Endothelial cell of umbilical vein (primary cell): ENCODE measurements around the gene CCDC86. TPM values are rescaled to one million over a fixed set of nuclear protein-coding genes. Genes with fewer than 3 reads are reported as not detected.

Experiments
- BruUV-seq: library from RNA; stranded (reverse); fragments of 400-500 nt; replicated peaks from 2 replicates; lab custom pipeline; 2021; lab: Mats Ljungman, UMichigan
- CTCF ChIA-PET: fragments of 300-600, 350-600 bp; sonication (Branson Sonifier 250); formaldehyde crosslinking; loops from one replicate; lab custom pipeline; 2021; ENCODE audit warnings: antibody characterized with exemption, inconsistent platforms; lab: Charles Lee
- POLR2A ChIA-PET: fragments of 300-600, 350-600 bp; sonication (Branson Sonifier 250); formaldehyde crosslinking; loops from one replicate; lab custom pipeline; 2021; ENCODE audit warnings: antibody characterized with exemption, inconsistent platforms; lab: Charles Lee
- DNase-seq: peaks from one replicate; pipeline ENCODE4 v3.0.0-alpha.2; 2011; ENCODE audit warnings: low read depth, low spot score
- FAIRE-seq: peaks from 2 replicates; lab custom pipeline; 2011; peaks lifted over from hg19 to GRCh38; lab: Jason Lieb, UNC
- H2AFZ ChIP-seq: 2 replicates; pipeline ENCODE4 v1.6.0; 2012; ENCODE audit warnings: low read depth, low read length, control low read depth, inconsistent platforms
- H3K27ac ChIP-seq: 2 replicates; pipeline ENCODE4 v1.5.1; 2011; ENCODE audit warnings: low read depth, mild to moderate bottlenecking, control low read depth, low read length, moderate library complexity; ENCODE audit not compliant: insufficient read depth
- H3K27me3 ChIP-seq, 2 experiments: 2 replicates each; pipeline versions ENCODE4 v1.6.0 to v1.6.1; 2011; ENCODE audit warnings: low read length in 2 of 2, mixed read lengths in 1 of 2; ENCODE audit not compliant: control insufficient read depth in 2 of 2, insufficient read depth in 2 of 2
- H3K36me3 ChIP-seq, 2 experiments: 2 replicates in 1 of 2; 3 replicates in 1 of 2; pipeline ENCODE4 v1.5.1; 2011; ENCODE audit warnings: low read length in 2 of 2, mild to moderate bottlenecking in 1 of 2, moderate library complexity in 1 of 2; ENCODE audit not compliant: control insufficient read depth in 2 of 2, insufficient read depth in 2 of 2; ENCODE audit errors: extremely low read depth in 1 of 2
- H3K4me1 ChIP-seq: 3 replicates; pipeline ENCODE4 v1.5.1; 2011; ENCODE audit warnings: mild to moderate bottlenecking, low read length; ENCODE audit not compliant: control insufficient read depth, insufficient read depth; ENCODE audit errors: extremely low read depth
- H3K4me2 ChIP-seq: 2 replicates; pipeline ENCODE4 v1.6.1; 2011; ENCODE audit warnings: low read length, control low read depth, mixed read lengths; ENCODE audit not compliant: insufficient read depth
- H3K4me3 ChIP-seq, 3 experiments: fragments of 200-600 bp in 1 of 3; sonication (generic), shearing (Covaris generic) in 1 of 3; replicated peaks in 1 of 3; 2 replicates each; pipeline ENCODE4 v1.5.1; 2011 to 2016; ENCODE audit warnings: control low read depth in 3 of 3, low read length in 3 of 3, mild to moderate bottlenecking in 2 of 3, inconsistent platforms in 1 of 3, low read depth in 1 of 3, moderate library complexity in 1 of 3; ENCODE audit not compliant: insufficient read depth in 1 of 3
- H3K79me2 ChIP-seq: 2 replicates; pipeline ENCODE4 v1.6.0; 2012; ENCODE audit warnings: low read length, inconsistent platforms; ENCODE audit not compliant: control insufficient read depth, insufficient read depth
- H3K9ac ChIP-seq: replicated peaks from 2 replicates; pipeline ENCODE3; 2011; ENCODE audit warnings: low read length, control low read depth; ENCODE audit not compliant: insufficient read depth; ENCODE audit errors: extremely low read depth
- H3K9me1 ChIP-seq: replicated peaks from 3 replicates; pipeline ENCODE4 v1.6.0; 2011; ENCODE audit warnings: mild to moderate bottlenecking, low read length; ENCODE audit not compliant: control insufficient read depth, insufficient read depth; ENCODE audit errors: extremely low read depth
- H3K9me3 ChIP-seq: replicated peaks from 2 replicates; pipeline ENCODE4 v1.5.1; 2012; ENCODE audit warnings: low read length, inconsistent platforms; ENCODE audit not compliant: control insufficient read depth, insufficient read depth
- H4K20me1 ChIP-seq: replicated peaks from 2 replicates; pipeline ENCODE3; 2011; ENCODE audit warnings: mild to moderate bottlenecking, low read length; ENCODE audit not compliant: control insufficient read depth, insufficient read depth; ENCODE audit errors: extremely low read depth
- EZH2 ChIP-seq: IDR thresholded peaks from 2 replicates; pipeline ENCODE4 v1.6.1; 2012; ENCODE audit warnings: borderline replicate concordance, low read depth, mild to moderate bottlenecking, moderate library complexity, low read length, inconsistent platforms; ENCODE audit not compliant: severe bottlenecking
- FOS ChIP-seq: IDR thresholded peaks from 2 replicates; pipeline ENCODE4 v1.6.1; 2011; ENCODE audit warnings: mild to moderate bottlenecking, low read length, moderate library complexity, borderline replicate concordance; ENCODE audit not compliant: insufficient read depth
- GATA2 ChIP-seq: IDR thresholded peaks from 2 replicates; pipeline ENCODE4 v1.7.0; 2011; ENCODE audit warnings: low read depth, mild to moderate bottlenecking, moderate library complexity, mixed read lengths, low read length; ENCODE audit not compliant: insufficient read length, insufficient read depth
- JUN ChIP-seq: IDR thresholded peaks from 2 replicates; pipeline ENCODE4 v1.6.1; 2011; ENCODE audit warnings: borderline replicate concordance, low read depth; ENCODE audit not compliant: insufficient read length, insufficient read depth
- MAX ChIP-seq: IDR thresholded peaks from 2 replicates; pipeline ENCODE4 v1.6.1; 2011; ENCODE audit not compliant: insufficient read depth, insufficient read length
- MYC ChIP-seq: IDR thresholded peaks from one replicate; pipeline ENCODE4 v1.6.1; 2011; ENCODE audit warnings: mild to moderate bottlenecking, low read depth, low read length
- POLR2A ChIP-seq: IDR thresholded peaks from 2 replicates; pipeline ENCODE4 v1.6.1; 2012; ENCODE audit warnings: low read depth, mild to moderate bottlenecking, control low read depth, low read length
- POLR2AphosphoS5 ChIP-seq: IDR thresholded peaks from 2 replicates; pipeline ENCODE4 v1.6.1; 2012; ENCODE audit warnings: low read depth, mild to moderate bottlenecking, control low read depth, low read length, moderate library complexity; ENCODE audit not compliant: insufficient read depth
- dilution Hi-C: fragments of 300-500 bp; cut with MboI; formaldehyde crosslinking; loops from one replicate; pipeline ENCODE4 v1.15.0; 2019; ENCODE audit warnings: low sequenced_read_pairs; ENCODE audit not compliant: extremely low pct_ligation_motif_present
- intact Hi-C: fragments of 100-400 bp; cut with micrococcal nuclease; formaldehyde crosslinking; loops from one replicate; pipeline ENCODE4 v1.10.0; 2022
- polyA plus RNA-seq, 4 experiments: library from polyadenylated mRNA; depleted of rRNA in 3 of 4; stranded (reverse) in 3 of 4; unstranded in 1 of 4; fragments of >200 nt; gene quantifications; 2 replicates each; pipeline versions ENCODE4 v1.2.1 to v1.2.3, GENCODE V29; 2011 to 2012; ENCODE audit warnings: missing spikeins in 1 of 4
- total RNA-seq: library from RNA; stranded (reverse); gene quantifications from 2 replicates; pipeline ENCODE4 v1.2.3, GENCODE V29; 2021
- TF ChIP-seq, protein P1 (sequence below), 2 donors: IDR thresholded peaks; 1 replicate in 1 of 2; 2 replicates in 1 of 2; pipeline ENCODE4 v1.5.1; 2011; ENCODE audit warnings: low read length in 2 of 2, mild to moderate bottlenecking in 2 of 2, moderate library complexity in 2 of 2, control low read depth in 1 of 2, inconsistent platforms in 1 of 2, low read depth in 1 of 2; ENCODE audit not compliant: insufficient read depth in 1 of 2; ENCODE audit errors: extremely low read depth in 1 of 2

CCDC86 gene
- total and polyA plus RNA-seq, 2 donors (not counting 3 experiments of a cell fraction or from before 2014, with no cell fraction given) = 29.8 to 60.8 TPM

GRCh38 chr11:60889869-60890311 lies 48.0 kb downstream of the CCDC86 start:
- peaks cover under 1 to 6% of the 10 kb centered on the region in 2 experiments for H3K36me3 ChIP-seq
- no peaks in the 10 kb centered on the region for H3K27me3 ChIP-seq
- BruUV-seq = no TSS peak
- H3K4me3 ChIP-seq = no peak overlapping the region
- H2AFZ ChIP-seq = no peak overlapping the region
- no peaks in the 10 kb centered on the region for H4K20me1 ChIP-seq
- ChIA-PET POLR2A (interaction anchor here (0.7 kb wide), 1 partner anchor 392 kb away, joined by 4 read pairs; no protein-coding TSS in a partner anchor), CTCF (interaction anchor here (0.8 to 9.3 kb wide), 9 partner anchors 10 to 114 kb away, joined by 3 to 607 read pairs (median 3); partner anchors contain the start of gene PTGDR2)
- no peaks in the 10 kb centered on the region for H3K79me2 ChIP-seq
- dilution Hi-C loops = no loop called here
- no peaks in the 10 kb centered on the region for H3K9me3 ChIP-seq
- no peak overlapping the region for H3K27ac ChIP-seq
- no peaks in the 10 kb centered on the region for H3K9me1 ChIP-seq
- FAIRE-seq (peak; percentile 75), DNase-seq (no peak)
- H3K9ac ChIP-seq = no peak overlapping the region
- intact Hi-C loops = no loop called here
- H3K4me2 ChIP-seq = no peak overlapping the region
- TF ChIP-seq GATA2 = no peak
- no peak for TF ChIP-seq EZH2
- TF ChIP-seq FOS = no peak
- TF ChIP-seq MAX = no peak
- TF ChIP-seq POLR2AphosphoS5 = no peak
- no peak for TF ChIP-seq JUN
- no peak for TF ChIP-seq MYC
- no peak for TF ChIP-seq POLR2A
- TF ChIP-seq, protein P1, sequence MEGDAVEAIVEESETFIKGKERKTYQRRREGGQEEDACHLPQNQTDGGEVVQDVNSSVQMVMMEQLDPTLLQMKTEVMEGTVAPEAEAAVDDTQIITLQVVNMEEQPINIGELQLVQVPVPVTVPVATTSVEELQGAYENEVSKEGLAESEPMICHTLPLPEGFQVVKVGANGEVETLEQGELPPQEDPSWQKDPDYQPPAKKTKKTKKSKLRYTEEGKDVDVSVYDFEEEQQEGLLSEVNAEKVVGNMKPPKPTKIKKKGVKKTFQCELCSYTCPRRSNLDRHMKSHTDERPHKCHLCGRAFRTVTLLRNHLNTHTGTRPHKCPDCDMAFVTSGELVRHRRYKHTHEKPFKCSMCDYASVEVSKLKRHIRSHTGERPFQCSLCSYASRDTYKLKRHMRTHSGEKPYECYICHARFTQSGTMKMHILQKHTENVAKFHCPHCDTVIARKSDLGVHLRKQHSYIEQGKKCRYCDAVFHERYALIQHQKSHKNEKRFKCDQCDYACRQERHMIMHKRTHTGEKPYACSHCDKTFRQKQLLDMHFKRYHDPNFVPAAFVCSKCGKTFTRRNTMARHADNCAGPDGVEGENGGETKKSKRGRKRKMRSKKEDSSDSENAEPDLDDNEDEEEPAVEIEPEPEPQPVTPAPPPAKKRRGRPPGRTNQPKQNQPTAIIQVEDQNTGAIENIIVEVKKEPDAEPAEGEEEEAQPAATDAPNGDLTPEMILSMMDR (IDR thresholded peaks at IDR 0.05; ENCODE audit: extremely low read depth in 1 of 2, insufficient read depth in 1 of 2, low read depth in 1 of 2, low read length in 2 of 2) = no peak
- peaks cover 20% of the 10 kb centered on the region for H3K4me1 ChIP-seq
